Type B pancreatic cell (in vitro differentiated cells): ENCODE measurements around the gene PLCD3. TPM values are rescaled to one million over a fixed set of nuclear protein-coding genes. Genes with fewer than 3 reads are reported as not detected.
"Not testable (repeated sequence)": the region's sequence is repeated elsewhere in the genome, so short reads cannot be mapped to it uniquely, and the experiment has no call there.

Experiments used
- DNase-seq: peaks from one replicate; pipeline ENCODE4 v3.0.0; 2021; ENCODE audit warnings: mixed read lengths; ENCODE audit not compliant: unreplicated experiment; ENCODE audit errors: extremely low spot score
- H3K27ac Mint-ChIP-seq: 2 replicates; pipeline ENCODE4 v1.8.0; 2021; ENCODE audit warnings: mild to moderate bottlenecking, mixed read lengths
- H3K27me3 Mint-ChIP-seq: 2 replicates; pipeline ENCODE4 v1.8.0; 2021; ENCODE audit warnings: mixed read lengths
- H3K36me3 Mint-ChIP-seq: 2 replicates; pipeline ENCODE4 v1.8.0; 2021; ENCODE audit warnings: mixed read lengths
- H3K4me1 Mint-ChIP-seq: one replicate; pipeline ENCODE4 v1.8.0; 2021; ENCODE audit warnings: mixed read lengths; ENCODE audit not compliant: unreplicated experiment
- H3K4me3 Mint-ChIP-seq: 2 replicates; pipeline ENCODE4 v1.8.0; 2021; ENCODE audit warnings: mild to moderate bottlenecking, mixed read lengths
- H3K9me3 Mint-ChIP-seq: 2 replicates; pipeline ENCODE4 v1.8.0; 2021; ENCODE audit warnings: mixed read lengths
- CTCF ChIP-seq: fragments of 200-600 bp; sonication (generic); conservative IDR thresholded peaks from 2 replicates; pipeline ENCODE4 v1.5.0; 2021; ENCODE audit warnings: antibody characterized with exemption, mild to moderate bottlenecking
- total RNA-seq: library from RNA; stranded (reverse); gene quantifications from 2 replicates; pipeline ENCODE4 v1.2.1, GENCODE V29; 2021; ENCODE audit warnings: low replicate concordance

PLCD3 gene
- total RNA-seq, 1 donor from 2014 or later, result 45.8 TPM

DNA sequence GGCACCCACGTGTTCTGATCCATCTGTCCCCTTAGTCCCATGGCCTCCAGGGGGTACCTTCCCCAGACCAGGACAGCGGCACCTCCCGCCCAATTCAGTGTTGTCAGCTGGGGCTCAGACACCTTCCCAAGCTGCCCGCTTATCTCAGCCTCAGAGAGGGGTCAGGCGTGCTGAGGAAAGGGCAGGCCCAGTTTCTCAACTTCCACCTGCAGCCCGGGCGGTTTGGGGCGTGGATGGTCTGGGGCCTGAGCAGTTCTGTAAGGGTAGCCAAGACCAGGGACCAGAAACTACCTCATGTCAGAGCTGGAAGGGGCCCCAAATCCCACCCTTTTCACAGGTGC is 5.1 kb downstream of the PLCD3 start:
- Mint-ChIP-seq H3K9me3 (no peaks in the 10 kb centered on the region), H3K4me3 (no peak overlapping the region), H3K36me3 (no peaks in the 10 kb centered on the region), H3K4me1 (peaks cover 28% of the 10 kb centered on the region), H3K27ac (peak overlapping the region; percentile 85), H3K27me3 (no peaks in the 10 kb centered on the region)
- no peak for TF ChIP-seq CTCF
- DNase-seq, result no peak

GRCh38 chr17:45125509-45125908 is 6.8 kb downstream of the PLCD3 start:
- no peaks in the 10 kb centered on the region for H3K36me3 Mint-ChIP-seq
- DNase-seq, result no peak
- no peak overlapping the region for H3K4me3 Mint-ChIP-seq
- H3K4me1 Mint-ChIP-seq, result peaks cover 17% of the 10 kb centered on the region
- no peak for TF ChIP-seq CTCF
- no peak overlapping the region for H3K27ac Mint-ChIP-seq
- H3K27me3 Mint-ChIP-seq, result no peaks in the 10 kb centered on the region
- H3K9me3 Mint-ChIP-seq, result no peaks in the 10 kb centered on the region

- not testable (repeated sequence) for DNase-seq, H3K4me3 Mint-ChIP-seq, H3K9me3 Mint-ChIP-seq, H3K27me3 Mint-ChIP-seq, H3K36me3 Mint-ChIP-seq
- Mint-ChIP-seq H3K4me1 (peaks cover 17% of the 10 kb centered on the region), H3K27ac (peak overlapping the region; percentile 11)
Observed at GRCh38 chr17:45124797-45125122, 7.6 kb downstream of the PLCD3 start.

- no peak overlapping the region for H3K4me3 Mint-ChIP-seq
- H3K27ac Mint-ChIP-seq, result peak overlapping the region; percentile 11
- H3K9me3 Mint-ChIP-seq, result no peaks in the 10 kb centered on the region
- H3K4me1 Mint-ChIP-seq, result peaks cover 17% of the 10 kb centered on the region
- no peak for TF ChIP-seq CTCF
- H3K27me3 Mint-ChIP-seq, result no peaks in the 10 kb centered on the region
- no peak for DNase-seq
- no peaks in the 10 kb centered on the region for H3K36me3 Mint-ChIP-seq
Observed at GRCh38 chr17:45123930-45124796, 8.2 kb downstream of the PLCD3 start.

DNA sequence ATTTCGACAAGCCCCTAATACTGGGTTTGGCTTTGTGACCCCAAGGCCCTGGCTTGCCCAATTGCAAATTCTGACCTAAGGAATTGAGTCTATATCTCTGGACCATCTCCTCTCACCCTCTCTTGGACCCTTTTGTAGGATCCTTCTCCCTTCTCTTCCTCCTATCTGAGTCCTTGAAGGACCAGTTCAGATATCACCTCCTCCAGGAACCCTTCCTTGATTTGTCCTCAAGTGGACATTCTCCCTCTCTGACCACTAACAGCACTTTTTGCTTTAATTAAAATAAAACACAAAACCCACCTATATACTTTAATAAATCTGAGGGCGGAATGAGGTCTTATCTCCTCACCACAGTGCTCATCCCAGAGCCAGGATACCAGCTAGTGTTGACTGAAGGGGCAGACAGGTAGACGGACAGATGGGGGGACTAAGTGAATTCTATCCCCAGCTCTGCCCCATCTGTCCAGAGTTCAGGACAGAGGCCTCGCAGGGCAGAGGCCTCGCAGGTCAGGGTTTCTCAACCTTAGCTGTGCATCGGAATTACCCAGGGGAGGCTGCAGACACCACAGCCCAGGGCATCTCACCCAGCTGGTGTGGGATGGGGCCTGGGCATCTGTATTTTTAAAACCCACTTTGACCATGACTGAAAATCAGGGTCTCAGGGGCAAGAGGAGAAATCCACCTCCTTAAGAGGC is 9.1 kb downstream of the PLCD3 start:
- Mint-ChIP-seq H3K9me3 (no peaks in the 10 kb centered on the region), H3K36me3 (no peaks in the 10 kb centered on the region), H3K27ac (peak overlapping the region; percentile 58), H3K4me1 (peaks cover 17% of the 10 kb centered on the region), H3K4me3 (no peak overlapping the region), H3K27me3 (no peaks in the 10 kb centered on the region)
- TF ChIP-seq CTCF, result no peak
- DNase-seq, result no peak

DNA sequence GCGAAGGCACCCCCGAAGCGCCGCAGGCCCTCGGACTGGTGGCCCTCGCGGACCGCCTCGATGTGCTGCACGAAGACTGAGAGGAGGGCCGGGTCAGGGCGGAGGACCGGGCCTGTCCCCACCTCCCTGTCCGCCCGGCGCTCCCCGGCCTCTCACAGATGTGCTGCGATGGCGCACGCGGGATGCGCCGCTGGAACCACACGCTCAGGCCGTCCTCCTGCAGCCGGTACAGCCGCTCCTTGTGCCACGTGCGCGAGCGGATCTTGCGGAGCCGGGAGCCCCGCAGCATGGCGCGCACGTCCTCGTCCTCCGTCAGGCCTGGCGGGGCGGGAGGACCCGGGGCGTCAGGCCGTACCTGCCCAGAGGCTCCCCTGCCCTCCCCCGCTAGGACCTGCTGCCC is 11.3 kb downstream of the PLCD3 start:
- Mint-ChIP-seq H3K9me3 (no peaks in the 10 kb centered on the region), H3K27me3 (no peaks in the 10 kb centered on the region), H3K36me3 (no peaks in the 10 kb centered on the region), H3K4me1 (peaks cover 13% of the 10 kb centered on the region), H3K27ac (no peak overlapping the region), H3K4me3 (no peak overlapping the region)
- TF ChIP-seq CTCF, result no peak
- DNase-seq, result no peak
